A549 (cell line): ENCODE data around the gene PLEKHA7.

Experiments used
- CHD2 ChIP-seq: fragments of 150-350 bp; IDR thresholded peaks from 2 replicates; pipeline ENCODE4 v1.6.1; 2014; ENCODE audit warnings: low read length; ENCODE audit not compliant: partially characterized antibody
- CTCF ChIP-seq: fragments of >200 bp; sonication (Bioruptor Twin); formaldehyde crosslinking; IDR thresholded peaks from 3 replicates; pipeline ENCODE4 v1.5.1; 2016
- EP300 ChIP-seq, 2 experiments: fragments of >200 bp; sonication (Bioruptor Twin); formaldehyde crosslinking; IDR thresholded peaks; 2 replicates in 1 of 2; 3 replicates in 1 of 2; pipeline ENCODE4 v1.6.1; 2016 to 2017
- POLR2A ChIP-seq: IDR thresholded peaks from 2 replicates; pipeline ENCODE4 v1.6.1; 2012; ENCODE audit warnings: mild to moderate bottlenecking, low read length
- REST ChIP-seq: fragments of 200-600 bp; sonication (generic); IDR thresholded peaks from 2 replicates; pipeline ENCODE4 v1.6.1; 2016; ENCODE audit warnings: antibody characterized with exemption, mild to moderate bottlenecking, moderate library complexity
- RNF2 ChIP-seq: fragments of 200-600 bp; sonication (generic); IDR thresholded peaks from 2 replicates; pipeline ENCODE4 v1.6.1; 2016; ENCODE audit warnings: low read depth, mild to moderate bottlenecking, antibody characterized with exemption, moderate library complexity, borderline replicate concordance

GRCh38 chr11:16924462-16924825 lies 89.8 kb downstream of the PLEKHA7 start:
- no peak for TF ChIP-seq EP300 (IDR thresholded peaks at IDR 0.05)
- no peak for TF ChIP-seq CTCF
- TF ChIP-seq POLR2A, result no peak
- no peak for TF ChIP-seq RNF2
- no peak for TF ChIP-seq CHD2
- TF ChIP-seq REST, result no peak
